Mesenchymal stem cell (in vitro differentiated cells and primary cell): Measurements from ENCODE around the gene CHPF2.
A peak's percentile ranks its signal among the peaks of the same experiment; 100 is the strongest.

Experiments
- DNase-seq: peaks from one replicate; pipeline ENCODE4 v3.0.0-alpha.2; 2013
- H2AFZ ChIP-seq: one replicate; pipeline ENCODE4 v1.6.1; 2013; ENCODE audit warnings: low read depth, mild to moderate bottlenecking, control low read depth, inconsistent platforms, low read length, moderate library complexity
- H2AK5ac ChIP-seq: 2 replicates; pipeline ENCODE4 v1.6.1; 2013; ENCODE audit warnings: low read length, moderate library complexity, mild to moderate bottlenecking, inconsistent platforms; ENCODE audit not compliant: severe bottlenecking
- H2BK120ac ChIP-seq: one replicate; pipeline ENCODE4 v1.6.1; 2013; ENCODE audit warnings: low read depth, mild to moderate bottlenecking, inconsistent platforms, low read length, moderate library complexity
- H2BK12ac ChIP-seq, 2 experiments: one replicate each; pipeline ENCODE4 v1.6.1; 2013; ENCODE audit warnings: inconsistent platforms in 2 of 2, low read length in 2 of 2, mild to moderate bottlenecking in 2 of 2, moderate library complexity in 2 of 2, control low read depth in 1 of 2
- H2BK15ac ChIP-seq: one replicate; pipeline ENCODE4 v1.6.1; 2013; ENCODE audit warnings: mild to moderate bottlenecking, low read depth, inconsistent platforms; ENCODE audit not compliant: poor library complexity, severe bottlenecking
- H2BK5ac ChIP-seq: 2 replicates; pipeline ENCODE4 v1.6.1; 2013; ENCODE audit warnings: low read depth, mild to moderate bottlenecking, low read length, control low read depth, inconsistent platforms; ENCODE audit not compliant: poor library complexity, severe bottlenecking
- H3K14ac ChIP-seq, 2 experiments: one replicate each; pipeline ENCODE4 v1.6.1; 2013; ENCODE audit warnings: inconsistent platforms in 2 of 2, low read length in 2 of 2, control low read depth in 1 of 2, mild to moderate bottlenecking in 1 of 2, moderate library complexity in 1 of 2
- H3K18ac ChIP-seq, 2 experiments: one replicate each; pipeline ENCODE4 v1.6.1; 2013; ENCODE audit warnings: inconsistent platforms in 2 of 2, low read length in 2 of 2, control low read depth in 1 of 2, low read depth in 1 of 2, mild to moderate bottlenecking in 1 of 2
- H3K23ac ChIP-seq, 2 experiments: one replicate each; pipeline ENCODE4 v1.6.1; 2013; ENCODE audit warnings: inconsistent platforms in 2 of 2, low read length in 2 of 2, mild to moderate bottlenecking in 2 of 2, moderate library complexity in 2 of 2, control low read depth in 1 of 2
- H3K27ac ChIP-seq: 2 replicates; pipeline ENCODE4 v1.5.1; 2013; ENCODE audit warnings: mild to moderate bottlenecking, moderate library complexity, low read length, control low read depth, inconsistent platforms; ENCODE audit not compliant: poor library complexity, severe bottlenecking
- H3K27me3 ChIP-seq, 2 experiments: 2 replicates each; pipeline versions ENCODE4 v1.6.1 to v1.7.0; 2013; ENCODE audit warnings: low read length in 2 of 2, mild to moderate bottlenecking in 2 of 2, moderate library complexity in 2 of 2, control low read depth in 1 of 2, inconsistent platforms in 1 of 2; ENCODE audit not compliant: control insufficient read depth in 1 of 2, insufficient read depth in 1 of 2
- H3K36me3 ChIP-seq, 2 experiments: 2 replicates each; pipeline versions ENCODE4 v1.6.1 to v1.7.0; 2013; ENCODE audit warnings: low read length in 2 of 2, control low read depth in 1 of 2, inconsistent platforms in 1 of 2, low read depth in 1 of 2, mild to moderate bottlenecking in 1 of 2; ENCODE audit not compliant: insufficient read depth in 2 of 2, control insufficient read depth in 1 of 2
- H3K4ac ChIP-seq, 2 experiments: one replicate each; pipeline ENCODE4 v1.6.1; 2013; ENCODE audit warnings: inconsistent platforms in 2 of 2, low read length in 2 of 2, mild to moderate bottlenecking in 2 of 2, moderate library complexity in 2 of 2, control low read depth in 1 of 2, low read depth in 1 of 2
- H3K4me1 ChIP-seq: 2 replicates; pipeline ENCODE4 v1.6.1; 2013; ENCODE audit warnings: low read depth, low read length, control low read depth; ENCODE audit not compliant: control insufficient read depth, insufficient read depth
- H3K4me2 ChIP-seq: 2 replicates; pipeline ENCODE4 v1.6.1; 2013; ENCODE audit warnings: low read length, mild to moderate bottlenecking, inconsistent platforms; ENCODE audit not compliant: poor library complexity, severe bottlenecking
- H3K4me3 ChIP-seq, 2 experiments: 2 replicates each; pipeline versions ENCODE4 v1.5.1 to v1.7.0; 2013; ENCODE audit warnings: low read length in 2 of 2, mild to moderate bottlenecking in 2 of 2, control low read depth in 1 of 2, low read depth in 1 of 2; ENCODE audit not compliant: insufficient read depth in 1 of 2
- H3K79me1 ChIP-seq: replicated peaks from 2 replicates; pipeline ENCODE4 v1.6.1; 2013; ENCODE audit warnings: mild to moderate bottlenecking, control low read depth, low read length, inconsistent platforms; ENCODE audit not compliant: poor library complexity, severe bottlenecking
- H3K9ac ChIP-seq: 2 replicates; pipeline ENCODE4 v1.7.0; 2013; ENCODE audit warnings: mild to moderate bottlenecking, low read length, moderate library complexity
- H3K9me3 ChIP-seq: 2 replicates; pipeline ENCODE4 v1.7.0; 2013; ENCODE audit warnings: mild to moderate bottlenecking, low read length; ENCODE audit not compliant: control insufficient read depth
- H4K8ac ChIP-seq: one replicate; pipeline ENCODE4 v1.6.1; 2013; ENCODE audit warnings: inconsistent platforms, mild to moderate bottlenecking, low read length, moderate library complexity
- H4K91ac ChIP-seq: one replicate; pipeline ENCODE4 v1.6.1; 2013; ENCODE audit warnings: mild to moderate bottlenecking, low read length, inconsistent platforms
- WGBS: methylation state at CpG from one replicate; pipeline ENCODE4 v1.1.7; 2013; ENCODE audit warnings: mixed read lengths; 5-methylcytosine and 5-hydroxymethylcytosine counted together

Gene CHPF2

DNA sequence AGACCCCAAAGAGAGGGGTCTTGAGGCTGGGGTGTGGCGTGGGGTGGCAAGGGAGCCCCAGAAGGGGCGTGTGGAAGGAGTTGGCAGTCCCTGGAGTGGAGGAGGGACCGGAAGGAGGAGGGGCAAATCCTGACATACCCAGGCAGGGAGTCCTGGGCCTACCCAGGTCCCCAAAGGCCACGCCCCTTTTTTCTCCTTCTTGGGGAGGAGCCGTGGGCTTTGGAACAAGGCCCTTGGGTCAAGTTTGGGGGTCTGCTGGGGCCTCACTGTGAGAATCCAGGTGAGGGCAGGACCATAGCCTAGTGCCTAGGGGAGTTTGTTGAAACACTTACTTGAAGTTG, 17.4 kb downstream of the CHPF2 start:
- Histone ChIP-seq H3K27me3 (peaks cover 6 to 11% of the 10 kb centered on the region in 2 experiments), H3K79me1 (peaks cover 13% of the 10 kb centered on the region), H3K9me3 (no peaks in the 10 kb centered on the region), H3K4me1 (peaks cover 64% of the 10 kb centered on the region), H3K18ac (peak overlapping the region; percentile 28 to 99), H2BK12ac (peak overlapping the region; percentile 2 to 82), H2BK15ac (peak overlapping the region; percentile 91), H3K4ac (peak overlapping the region; percentile 46 to 71), H2AK5ac (no peak overlapping the region), H3K14ac (no peak overlapping the region), H2BK5ac (no peak overlapping the region), H3K9ac (peak overlapping the region; percentile 71), H3K36me3 (no peaks in the 10 kb centered on the region), H3K4me2 (peak overlapping the region; percentile 80), H4K8ac (peak overlapping the region; percentile 99), H2AFZ (no peak overlapping the region), H3K27ac (peak overlapping the region; percentile 55), H4K91ac (peak overlapping the region; percentile 98), H2BK120ac (peak overlapping the region; percentile 94), H3K4me3 (no peak overlapping the region), H3K23ac (no peak overlapping the region)
- peak; percentile 65 for DNase-seq
- WGBS: 15% methylated on average over 4 of the region's 5 CpGs

GRCh38 chr7:151250181-151251132, 18.2 kb downstream of the CHPF2 start:
- Histone ChIP-seq H3K36me3 (no peaks in the 10 kb centered on the region), H3K79me1 (peaks cover 7% of the 10 kb centered on the region), H3K9me3 (no peaks in the 10 kb centered on the region), H3K18ac (peak overlapping the region; percentile 28 to 74), H3K9ac (peak overlapping the region; percentile 81), H4K91ac (peak overlapping the region; percentile 94), H2BK12ac (peak overlapping the region; percentile 49 to 93), H4K8ac (peak overlapping the region; percentile 94), H3K27me3 (peaks cover 14 to 19% of the 10 kb centered on the region in 2 experiments), H3K4me1 (peaks cover 57% of the 10 kb centered on the region), H3K4ac (peak overlapping the region; percentile 83 to 92), H3K23ac (no peak overlapping the region), H3K27ac (no peak overlapping the region), H3K4me2 (peak overlapping the region; percentile 66), H2BK5ac (no peak overlapping the region), H2AFZ (no peak overlapping the region), H2BK120ac (peak overlapping the region; percentile 90), H2AK5ac (peak overlapping the region; percentile 91), H2BK15ac (peak overlapping the region; percentile 76), H3K4me3 (peak overlapping the region in 1 of 2 experiments; percentile 79), H3K14ac (no peak overlapping the region)
- 81% methylated on average over 7 of the region's 7 CpGs for WGBS
- no peak for DNase-seq

- peaks cover 49% of the 10 kb centered on the region for H3K4me1 ChIP-seq
- H3K9me3 ChIP-seq: no peaks in the 10 kb centered on the region
- peak overlapping the region; percentile 81 for H3K9ac ChIP-seq
- H3K23ac ChIP-seq: peak overlapping the region in 1 of 2 experiments; percentile 16
- peak overlapping the region; percentile 40 for H2AK5ac ChIP-seq
- peak overlapping the region; percentile 22 for H3K27ac ChIP-seq
- peak overlapping the region; percentile 66 for H3K4me2 ChIP-seq
- peak overlapping the region; percentile 96 for H4K91ac ChIP-seq
- H3K4me3 ChIP-seq: peak overlapping the region; percentile 68 to 79
- H3K27me3 ChIP-seq: peaks cover 19 to 24% of the 10 kb centered on the region in 2 experiments
- WGBS: 5% methylated on average over 19 of the region's 19 CpGs
- DNase-seq: no peak
- peak overlapping the region in 1 of 2 experiments; percentile 78 for H3K14ac ChIP-seq
- H2BK15ac ChIP-seq: peak overlapping the region; percentile 98
- H4K8ac ChIP-seq: peak overlapping the region; percentile 94
- no peak overlapping the region for H2BK5ac ChIP-seq
- H3K79me1 ChIP-seq: peaks cover 7% of the 10 kb centered on the region
- no peak overlapping the region for H2AFZ ChIP-seq
- H2BK12ac ChIP-seq: peak overlapping the region; percentile 12 to 93
- peak overlapping the region; percentile 97 for H3K18ac ChIP-seq
- H3K36me3 ChIP-seq: no peaks in the 10 kb centered on the region
- peak overlapping the region; percentile 90 for H2BK120ac ChIP-seq
- H3K4ac ChIP-seq: peak overlapping the region; percentile 83 to 92
Measured at GRCh38 chr7:151251328-151251688, 19.0 kb downstream of the CHPF2 start.
